NCI-H2029 treated with DMSO at 0.1 percent for 48 hours (cell line): Measurements from ENCODE around the gene CKB.

Experiments used
- DNase-seq: peaks from one replicate; lab custom pipeline; 2025; lab: John Stamatoyannopoulos, UW

Gene CKB

GRCh38 chr14:103488071-103488470 lies 34.6 kb downstream of the CKB start:
- DNase-seq: no peak

GRCh38 chr14:103485504-103485903 lies 37.1 kb downstream of the CKB start:
- DNase-seq: no peak

GRCh38 chr14:103483600-103483999 lies 39.0 kb downstream of the CKB start:
- DNase-seq: no peak

GRCh38 chr14:103480595-103480994 lies 42.0 kb downstream of the CKB start:
- no peak for DNase-seq

GRCh38 chr14:103476631-103477030 lies 46.0 kb downstream of the CKB start:
- DNase-seq: no peak

GRCh38 chr14:103476065-103476464 lies 46.6 kb downstream of the CKB start:
- DNase-seq: no peak

GRCh38 chr14:103474893-103475292 lies 47.7 kb downstream of the CKB start:
- no peak for DNase-seq

- no peak for DNase-seq
These were observed 49.7 kb downstream of the CKB start for GRCh38 chr14:103472939-103473338.
